Calu3 (cell line): ENCODE measurements around the gene SLC7A5. TPM values are rescaled to one million over a fixed set of nuclear protein-coding genes. Genes with fewer than 3 reads are reported as not detected.
"Not testable (repeated sequence)": the region's sequence is repeated elsewhere in the genome, so short reads cannot be mapped to it uniquely, and the experiment has no call there.

Experiments
- BruUV-seq: library from RNA; stranded (reverse); fragments of 400-500 nt; replicated peaks from 2 replicates; lab custom pipeline; 2021; lab: Mats Ljungman, UMichigan
- CTCF ChIA-PET: fragments of 300-600 bp; sonication (Branson Sonifier 250); formaldehyde crosslinking; loops from one replicate; lab custom pipeline; 2022; ENCODE audit warnings: antibody characterized with exemption; lab: Charles Lee
- DNase-seq: peaks from one replicate; pipeline ENCODE4 v3.0.0; 2022
- H3K27ac Mint-ChIP-seq: one replicate; pipeline ENCODE4 v1.8.0; 2022; ENCODE audit warnings: mixed read lengths; ENCODE audit not compliant: unreplicated experiment
- H3K27me3 Mint-ChIP-seq: one replicate; pipeline ENCODE4 v1.8.0; 2022; ENCODE audit warnings: mixed read lengths; ENCODE audit not compliant: unreplicated experiment
- H3K36me3 Mint-ChIP-seq: one replicate; pipeline ENCODE4 v1.8.0; 2022; ENCODE audit warnings: mild to moderate bottlenecking, moderate library complexity, mixed read lengths; ENCODE audit not compliant: insufficient read depth, unreplicated experiment
- H3K4me1 Mint-ChIP-seq: one replicate; pipeline ENCODE4 v1.8.0; 2022; ENCODE audit warnings: mild to moderate bottlenecking, low read depth, mixed read lengths; ENCODE audit not compliant: unreplicated experiment
- H3K4me3 Mint-ChIP-seq: one replicate; pipeline ENCODE4 v1.8.0; 2022; ENCODE audit warnings: mild to moderate bottlenecking, low read depth, moderate library complexity, mixed read lengths; ENCODE audit not compliant: unreplicated experiment
- H3K9me3 Mint-ChIP-seq: one replicate; pipeline ENCODE4 v1.8.0; 2022; ENCODE audit warnings: low read depth, mixed read lengths; ENCODE audit not compliant: unreplicated experiment
- intact Hi-C: fragments of 100-400 bp; cut with micrococcal nuclease; formaldehyde crosslinking; loops from one replicate; pipeline ENCODE4 v1.10.0; 2022; ENCODE audit not compliant: unreplicated experiment
- total RNA-seq: library from RNA; stranded (reverse); gene quantifications from 2 replicates; pipeline ENCODE4 v1.2.3, GENCODE V29; 2022
- TF ChIP-seq, protein P1 (sequence below): fragments of 200-600 bp; IDR thresholded peaks from one replicate; pipeline ENCODE4 v1.8.0; 2022; ENCODE audit warnings: antibody characterized with exemption; ENCODE audit not compliant: unreplicated experiment

Gene SLC7A5
- total RNA-seq, 1 experiment from 2014 or later: 501 TPM

DNA sequence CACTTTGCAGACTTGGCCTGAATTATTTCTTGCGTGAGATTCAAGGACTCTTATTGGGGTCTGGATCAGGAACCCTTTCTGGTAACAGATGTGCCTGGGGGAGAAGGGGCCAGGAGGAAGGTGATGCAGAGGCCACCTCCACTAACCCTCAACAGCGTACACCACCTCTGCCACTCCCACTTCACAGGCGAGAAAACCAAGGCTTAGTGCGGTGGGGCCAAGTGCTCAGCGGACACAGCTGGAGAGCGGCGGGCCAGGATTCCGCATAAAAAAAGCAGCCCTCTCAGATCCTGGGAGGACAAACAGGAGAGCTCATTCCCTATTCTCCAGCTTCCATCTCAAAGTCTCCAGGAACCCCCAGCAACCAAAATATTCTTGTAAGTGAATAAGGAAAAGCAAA lies 51.4 kb downstream of the SLC7A5 start:
- Mint-ChIP-seq H3K27ac (peak overlapping the region; percentile 30), H3K4me1 (no peaks in the 10 kb centered on the region), H3K27me3 (no peaks in the 10 kb centered on the region), H3K4me3 (no peak overlapping the region), H3K9me3 (peaks cover 2% of the 10 kb centered on the region), H3K36me3 (peaks cover 38% of the 10 kb centered on the region)
- CTCF ChIA-PET: no interaction called here
- no peak for DNase-seq
- no TSS peak for BruUV-seq
- intact Hi-C loops: no loop called here
- TF ChIP-seq, protein P1, sequence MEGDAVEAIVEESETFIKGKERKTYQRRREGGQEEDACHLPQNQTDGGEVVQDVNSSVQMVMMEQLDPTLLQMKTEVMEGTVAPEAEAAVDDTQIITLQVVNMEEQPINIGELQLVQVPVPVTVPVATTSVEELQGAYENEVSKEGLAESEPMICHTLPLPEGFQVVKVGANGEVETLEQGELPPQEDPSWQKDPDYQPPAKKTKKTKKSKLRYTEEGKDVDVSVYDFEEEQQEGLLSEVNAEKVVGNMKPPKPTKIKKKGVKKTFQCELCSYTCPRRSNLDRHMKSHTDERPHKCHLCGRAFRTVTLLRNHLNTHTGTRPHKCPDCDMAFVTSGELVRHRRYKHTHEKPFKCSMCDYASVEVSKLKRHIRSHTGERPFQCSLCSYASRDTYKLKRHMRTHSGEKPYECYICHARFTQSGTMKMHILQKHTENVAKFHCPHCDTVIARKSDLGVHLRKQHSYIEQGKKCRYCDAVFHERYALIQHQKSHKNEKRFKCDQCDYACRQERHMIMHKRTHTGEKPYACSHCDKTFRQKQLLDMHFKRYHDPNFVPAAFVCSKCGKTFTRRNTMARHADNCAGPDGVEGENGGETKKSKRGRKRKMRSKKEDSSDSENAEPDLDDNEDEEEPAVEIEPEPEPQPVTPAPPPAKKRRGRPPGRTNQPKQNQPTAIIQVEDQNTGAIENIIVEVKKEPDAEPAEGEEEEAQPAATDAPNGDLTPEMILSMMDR: no peak

DNA sequence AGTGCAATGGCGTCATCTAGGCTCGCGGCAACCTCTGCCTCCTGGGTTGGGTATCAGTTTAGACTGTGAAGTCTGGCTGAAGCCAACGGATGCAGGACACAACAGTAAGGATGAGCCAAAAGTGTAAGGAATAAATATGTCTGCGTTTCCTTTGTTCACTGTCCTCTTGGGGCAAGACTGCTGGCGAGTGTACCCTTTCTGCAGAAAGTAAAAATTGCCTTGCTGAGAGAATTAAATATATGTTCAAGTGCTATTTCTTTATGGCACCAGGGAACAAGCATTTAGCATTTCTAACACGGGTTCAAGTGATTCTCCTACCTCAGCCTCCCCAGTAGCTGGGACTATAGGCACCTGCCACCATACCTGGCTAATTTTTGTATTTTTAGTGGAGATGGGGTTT lies 51.9 kb downstream of the SLC7A5 start:
- H3K27me3 Mint-ChIP-seq, H3K4me1 Mint-ChIP-seq, H3K4me3 Mint-ChIP-seq, intact Hi-C loops, H3K9me3 Mint-ChIP-seq, BruUV-seq, H3K27ac Mint-ChIP-seq, CTCF ChIA-PET, DNase-seq: not testable (repeated sequence)
- peaks cover 32% of the 10 kb centered on the region for H3K36me3 Mint-ChIP-seq

DNA sequence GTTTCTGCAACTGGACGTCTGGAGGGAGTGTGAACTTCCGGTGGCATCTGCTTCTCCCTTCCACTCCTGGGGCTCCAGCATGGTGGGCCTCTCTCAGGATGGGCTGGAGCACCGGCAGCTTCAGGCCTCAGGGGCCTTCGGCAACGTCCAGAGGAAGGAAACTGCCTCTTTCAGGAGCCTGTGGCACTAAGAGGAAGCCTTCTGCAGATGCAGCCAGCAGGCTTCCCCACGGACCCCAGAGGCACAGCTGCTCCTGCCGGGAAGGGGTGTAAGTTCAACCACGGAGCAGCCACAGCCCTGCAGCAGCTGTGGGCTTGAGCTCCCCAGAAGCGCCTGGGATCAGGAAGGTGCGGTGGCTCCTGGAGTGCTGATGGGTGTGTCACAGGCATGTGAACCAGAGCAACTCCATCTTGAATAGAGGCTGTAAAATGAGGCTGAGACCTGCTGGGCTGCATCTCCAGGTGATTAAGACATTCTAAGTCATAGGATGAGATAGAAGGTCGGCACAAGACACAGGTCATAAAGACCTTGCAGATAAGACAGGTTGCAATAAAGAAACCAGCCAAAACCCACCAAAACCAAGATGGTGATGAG lies 52.7 kb downstream of the SLC7A5 start:
- intact Hi-C loops: no loop called here
- no peak for DNase-seq
- Mint-ChIP-seq H3K9me3 (peaks cover 2% of the 10 kb centered on the region), H3K4me1 (no peaks in the 10 kb centered on the region), H3K4me3 (no peak overlapping the region), H3K27me3 (no peaks in the 10 kb centered on the region), H3K36me3 (peaks cover 26% of the 10 kb centered on the region), H3K27ac (no peak overlapping the region)
- TF ChIP-seq, protein P1: no peak
- CTCF ChIA-PET: no interaction called here
- BruUV-seq: no TSS peak

DNA sequence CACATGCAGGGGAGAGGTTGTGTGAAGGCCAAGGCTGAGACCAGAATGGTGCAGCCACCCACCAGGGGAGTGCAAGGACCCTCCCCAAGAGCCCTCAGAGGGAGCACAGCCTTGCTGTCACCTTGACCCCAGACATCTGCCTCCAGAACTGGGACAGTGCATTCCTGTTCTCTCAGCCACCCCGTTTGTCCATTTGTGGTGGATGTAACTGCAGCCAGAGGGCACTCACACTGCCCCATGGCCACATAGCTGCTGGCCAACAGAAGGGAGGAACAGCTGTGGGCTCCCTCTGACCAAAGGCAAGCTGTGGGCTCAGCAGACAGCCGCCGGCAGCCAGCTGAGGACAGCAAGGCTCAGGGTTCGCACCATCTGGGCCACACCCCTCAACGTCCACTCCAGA lies 53.7 kb downstream of the SLC7A5 start:
- Mint-ChIP-seq H3K27me3 (no peaks in the 10 kb centered on the region), H3K36me3 (peaks cover 22% of the 10 kb centered on the region), H3K27ac (no peak overlapping the region), H3K4me1 (peaks cover under 1% of the 10 kb centered on the region), H3K9me3 (peaks cover 2% of the 10 kb centered on the region), H3K4me3 (no peak overlapping the region)
- TF ChIP-seq, protein P1: no peak
- no peak for DNase-seq
- BruUV-seq: no TSS peak
- intact Hi-C loops: no loop called here
- CTCF ChIA-PET: interaction anchor here (1.0 kb wide), 1 partner anchor 9 kb away, joined by 3 read pairs; no protein-coding TSS in a partner anchor

DNA sequence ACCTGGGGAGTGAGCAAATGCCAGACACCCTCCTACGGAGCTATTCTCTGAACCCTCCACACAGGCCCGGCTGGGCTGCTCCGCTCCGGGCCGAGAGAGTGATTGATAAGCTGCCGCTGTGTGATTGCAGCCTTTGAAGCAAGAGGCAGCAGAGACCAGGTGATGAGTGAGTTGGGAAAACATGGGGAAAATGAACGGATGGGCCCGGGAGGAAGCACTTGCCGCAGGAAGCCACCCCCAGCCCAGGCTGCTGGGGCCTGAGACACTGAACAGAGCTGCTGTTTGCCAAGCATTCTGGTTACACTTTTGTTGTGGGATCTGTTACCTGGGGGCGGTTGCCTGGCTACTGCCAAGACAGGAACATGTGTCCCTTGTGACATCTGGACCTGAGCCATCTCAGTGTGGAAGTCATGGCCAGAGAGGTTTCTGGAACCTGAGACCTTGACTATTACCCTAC lies 57.1 kb downstream of the SLC7A5 start:
- no TSS peak for BruUV-seq
- CTCF ChIA-PET: no interaction called here
- H3K27me3 Mint-ChIP-seq: no peaks in the 10 kb centered on the region
- peaks cover 20% of the 10 kb centered on the region for H3K36me3 Mint-ChIP-seq
- DNase-seq: no peak
- H3K9me3 Mint-ChIP-seq: no peaks in the 10 kb centered on the region
- H3K4me1 Mint-ChIP-seq: peaks cover 30% of the 10 kb centered on the region
- H3K27ac Mint-ChIP-seq: no peak overlapping the region
- no peak overlapping the region for H3K4me3 Mint-ChIP-seq
- intact Hi-C loops: no loop called here
- TF ChIP-seq, protein P1: no peak

DNA sequence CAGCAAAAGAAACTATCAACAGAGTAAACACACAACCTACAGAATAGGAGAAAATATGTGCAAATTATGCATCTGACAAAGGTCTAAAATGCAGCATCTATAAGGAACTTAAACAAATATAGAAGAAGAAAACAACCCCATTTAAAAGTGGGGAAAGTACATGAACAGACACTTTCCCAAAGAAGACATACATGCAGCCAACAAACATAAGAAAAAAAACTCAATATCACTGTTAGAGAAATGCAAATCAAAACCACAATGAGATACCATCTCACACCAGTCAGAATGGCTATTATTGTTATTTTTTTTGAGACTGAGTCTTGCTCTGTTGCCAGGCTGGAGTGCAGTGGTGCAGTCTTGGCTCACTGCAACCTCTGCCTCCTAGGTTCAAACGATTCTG lies 57.9 kb downstream of the SLC7A5 start:
- H3K4me1 Mint-ChIP-seq: peaks cover 38% of the 10 kb centered on the region
- H3K27ac Mint-ChIP-seq, DNase-seq, intact Hi-C loops, H3K9me3 Mint-ChIP-seq, H3K4me3 Mint-ChIP-seq, BruUV-seq, H3K27me3 Mint-ChIP-seq, CTCF ChIA-PET: not testable (repeated sequence)
- peaks cover 28% of the 10 kb centered on the region for H3K36me3 Mint-ChIP-seq
